Fibroblast of lung (primary cell): Measurements from ENCODE around the gene IL6R.

Source experiments
- EZH2 ChIP-seq: IDR thresholded peaks from 2 replicates; pipeline ENCODE4 v1.5.1; 2012; ENCODE audit warnings: low read length, control low read depth, mild to moderate bottlenecking; ENCODE audit errors: missing control alignments
- TF ChIP-seq, protein P1 (sequence below), 2 donors: IDR thresholded peaks in 1 of 2; conservative IDR thresholded peaks in 1 of 2; 1 replicate in 1 of 2; 2 replicates in 1 of 2; pipeline ENCODE4 v1.5.1; 2011 to 2012; ENCODE audit warnings: low read length in 2 of 2, control low read depth in 1 of 2, inconsistent platforms in 1 of 2, low read depth in 1 of 2, mild to moderate bottlenecking in 1 of 2

DNA sequence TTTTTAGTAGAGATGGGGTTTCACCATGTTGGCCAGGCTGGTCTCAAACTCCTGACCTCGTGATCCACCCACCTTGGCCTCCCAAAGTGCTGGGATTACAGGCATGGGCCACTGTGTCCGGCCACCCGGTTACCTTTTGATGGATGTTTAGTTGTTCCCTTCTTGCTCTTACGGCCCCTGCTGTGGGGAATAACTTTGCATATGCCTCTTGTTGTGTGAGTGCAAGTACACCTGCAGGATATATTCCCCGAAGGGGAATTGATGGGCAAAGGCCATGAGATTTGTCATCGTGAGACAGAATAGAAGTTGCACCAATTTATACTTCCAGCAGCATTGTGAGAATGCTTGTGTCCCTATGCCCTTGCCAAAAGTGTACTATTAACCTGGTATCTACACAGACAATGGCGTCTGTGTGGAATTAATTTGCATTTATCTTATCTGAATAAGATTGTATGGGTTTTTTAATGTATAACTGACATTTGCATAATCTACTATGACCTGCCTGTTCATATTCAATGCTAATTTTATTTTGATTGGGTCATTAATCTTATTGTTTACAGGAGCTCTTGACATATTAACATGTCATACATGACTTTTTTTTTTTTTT, 8.1 kb downstream of the IL6R start:
- TF ChIP-seq, protein P1, sequence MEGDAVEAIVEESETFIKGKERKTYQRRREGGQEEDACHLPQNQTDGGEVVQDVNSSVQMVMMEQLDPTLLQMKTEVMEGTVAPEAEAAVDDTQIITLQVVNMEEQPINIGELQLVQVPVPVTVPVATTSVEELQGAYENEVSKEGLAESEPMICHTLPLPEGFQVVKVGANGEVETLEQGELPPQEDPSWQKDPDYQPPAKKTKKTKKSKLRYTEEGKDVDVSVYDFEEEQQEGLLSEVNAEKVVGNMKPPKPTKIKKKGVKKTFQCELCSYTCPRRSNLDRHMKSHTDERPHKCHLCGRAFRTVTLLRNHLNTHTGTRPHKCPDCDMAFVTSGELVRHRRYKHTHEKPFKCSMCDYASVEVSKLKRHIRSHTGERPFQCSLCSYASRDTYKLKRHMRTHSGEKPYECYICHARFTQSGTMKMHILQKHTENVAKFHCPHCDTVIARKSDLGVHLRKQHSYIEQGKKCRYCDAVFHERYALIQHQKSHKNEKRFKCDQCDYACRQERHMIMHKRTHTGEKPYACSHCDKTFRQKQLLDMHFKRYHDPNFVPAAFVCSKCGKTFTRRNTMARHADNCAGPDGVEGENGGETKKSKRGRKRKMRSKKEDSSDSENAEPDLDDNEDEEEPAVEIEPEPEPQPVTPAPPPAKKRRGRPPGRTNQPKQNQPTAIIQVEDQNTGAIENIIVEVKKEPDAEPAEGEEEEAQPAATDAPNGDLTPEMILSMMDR (conservative IDR thresholded peaks at IDR 0.05 in 1 of 2, IDR thresholded peaks at IDR 0.05 in 1 of 2; ENCODE audit: low read depth in 1 of 2, low read length in 2 of 2) = no peak
- no peak for TF ChIP-seq EZH2
